Psoas muscle (tissue), 8 donors: Measurements from ENCODE around the gene GNB1L. TPM values are rescaled to one million over a fixed set of nuclear protein-coding genes. Genes with fewer than 3 reads are reported as not detected.

Experiments
- ATAC-seq, 4 donors: fragments of 200-7000 bp; cut with Tn5 transposase; one replicate each; pipeline ENCODE4 v1.9.1; 2020; ENCODE audit warnings: moderate library complexity in 3 of 4, mild to moderate bottlenecking in 2 of 4
- DNase-seq, 2 donors: peaks; one replicate each; pipeline ENCODE4 v3.0.0-alpha.2; 2020
- H3K27ac ChIP-seq: fragments of 200-600 bp; one replicate; pipeline ENCODE4 v1.8.0; 2022
- H3K27me3 ChIP-seq, 3 donors: fragments of 200-600 bp in 1 of 3; one replicate each; pipeline versions ENCODE4 v1.6.1 to v1.8.0; 2013 to 2022; ENCODE audit warnings: low read length in 2 of 3, mild to moderate bottlenecking in 2 of 3, moderate library complexity in 1 of 3; ENCODE audit not compliant: insufficient read depth in 3 of 3
- H3K36me3 ChIP-seq, 2 donors: fragments of 200-600 bp in 1 of 2; one replicate each; pipeline versions ENCODE4 v1.6.1 to v1.8.0; 2013 to 2022; ENCODE audit warnings: low read depth in 1 of 2, mild to moderate bottlenecking in 1 of 2, moderate library complexity in 1 of 2; ENCODE audit not compliant: insufficient read depth in 1 of 2
- H3K4me1 ChIP-seq: fragments of 200-600 bp; one replicate; pipeline ENCODE4 v1.8.0; 2022
- H3K4me3 ChIP-seq: fragments of 200-600 bp; one replicate; pipeline ENCODE4 v1.8.0; 2022; ENCODE audit warnings: mild to moderate bottlenecking
- H3K9me3 ChIP-seq: fragments of 200-600 bp; one replicate; pipeline ENCODE4 v1.8.0; 2022
- WGBS, 3 donors: extraction: QIAGEN DNeasy Blood & Tissue Kit; methylation state at CpG; one replicate each; pipeline versions ENCODE4 v1.1.6 to v1.1.7; 2013; 5-methylcytosine and 5-hydroxymethylcytosine counted together
- intact Hi-C, 2 donors: fragments of 100-400 bp; cut with DNase I; formaldehyde crosslinking; loops; one replicate each; pipeline versions ENCODE4 v1.11.0 to v1.14.2; 2022
- polyA plus RNA-seq, 3 donors: library from polyadenylated mRNA; stranded (reverse); fragments of 200-250 nt; gene quantifications; one replicate each; pipeline ENCODE4 v1.2.3, GENCODE V29; 2013
- total RNA-seq, 4 donors: library from RNA; stranded (reverse); fragmentation: NEBNext Ultra II Directional in 2 of 4; extraction: Animal tissue kit (Norgen Biotek cat#: 25700) in 2 of 4; gene quantifications; one replicate each; pipeline versions ENCODE4 v1.2.1 to v1.2.4, GENCODE V29; 2021 to 2023
- TF ChIP-seq, protein P1 (sequence below): fragments of 200-600 bp; IDR thresholded peaks from one replicate; pipeline ENCODE4 v1.8.0; 2022; ENCODE audit warnings: antibody characterized with exemption
- donor health status: healthy with polysubstance abuse.
- donor health status: DM: no; HTN: no; CAD: no; lungs with moderate emphysema.
- donor health status: Bipolar disorder and iron deficiency.
- donor health status: healthy.
- donor health status: DM: yes; HTN: yes; CAD: no.
- donor health status: DM: no; HTN: no; CAD: no.
- donor health status: DM: no; HTN: no; CAD: no.
- donor health status: DM: yes; HTN: yes; CAD: no.

Gene GNB1L
- total and polyA plus RNA-seq, 7 donors: 1.5 to 7.6 (median 3.3) TPM

DNA sequence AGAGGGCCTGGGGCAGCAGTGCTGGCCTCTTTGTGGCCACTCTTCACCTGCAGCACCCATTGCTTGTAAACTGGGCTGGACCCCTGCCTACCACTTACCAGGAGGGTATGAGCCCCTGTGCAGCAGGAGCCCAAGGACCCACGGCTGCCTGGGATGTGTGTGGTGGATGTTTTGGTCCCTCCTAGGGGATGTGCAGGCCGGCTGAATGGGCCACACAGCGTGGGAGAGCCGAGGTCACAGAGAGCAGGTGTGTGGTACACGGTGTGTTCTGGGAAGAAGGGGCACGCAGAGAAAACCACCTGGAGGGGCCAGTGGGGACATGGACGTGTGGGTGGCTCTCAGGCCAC, 19.3 kb upstream of the GNB1L start:
- no peaks in the 10 kb centered on the region for H3K4me1 ChIP-seq
- no peak for DNase-seq
- no peak overlapping the region for H3K27ac ChIP-seq

DNA sequence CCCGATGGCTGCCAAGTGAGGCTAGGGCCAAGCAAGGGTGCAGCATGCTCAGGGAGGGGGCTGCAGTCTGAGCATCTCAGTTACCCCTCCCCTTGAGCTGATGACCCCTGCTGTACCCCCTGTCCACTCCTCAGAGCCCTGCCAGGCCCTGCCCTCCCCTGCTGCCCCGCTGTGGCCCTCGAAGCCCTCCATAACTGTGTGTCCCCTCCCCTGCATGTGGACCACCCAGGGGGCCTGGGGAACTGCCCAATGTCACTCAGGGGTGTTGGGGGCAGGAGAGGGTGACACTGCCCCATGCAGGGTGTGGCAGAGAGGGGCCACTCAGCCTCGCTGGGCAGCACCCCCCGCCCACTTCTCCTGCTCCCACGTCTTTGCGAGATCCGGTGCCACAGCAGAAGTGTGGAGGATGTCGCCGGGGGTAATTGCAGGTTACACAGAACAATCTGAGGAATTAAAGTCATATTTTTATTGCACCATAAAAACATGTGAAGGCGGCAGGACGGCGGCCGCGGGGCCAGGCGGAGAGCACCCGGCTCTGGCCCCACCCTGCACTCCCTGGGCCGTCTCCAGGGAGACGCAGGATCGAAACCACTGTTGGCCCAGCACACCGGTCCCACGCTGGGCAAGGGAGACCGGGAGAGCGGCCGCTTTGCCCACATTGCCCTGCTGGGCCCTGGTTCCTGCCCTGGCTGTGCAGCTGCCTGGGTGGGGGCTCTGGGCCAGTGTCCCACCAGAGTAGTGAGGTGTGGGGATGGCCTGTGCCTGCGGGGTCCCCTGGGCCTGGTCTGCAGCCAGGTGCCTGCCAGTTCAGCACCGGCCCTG, 18.7 kb upstream of the GNB1L start:
- H3K4me3 ChIP-seq: no peak overlapping the region
- DNase-seq (no peak), ATAC-seq (no peak)
- WGBS, 3 donors: 82 to 88% (median 83%) methylated on average over 26 to 27 of the region's 27 CpGs
- H3K27ac ChIP-seq: no peak overlapping the region
- TF ChIP-seq, protein P1, sequence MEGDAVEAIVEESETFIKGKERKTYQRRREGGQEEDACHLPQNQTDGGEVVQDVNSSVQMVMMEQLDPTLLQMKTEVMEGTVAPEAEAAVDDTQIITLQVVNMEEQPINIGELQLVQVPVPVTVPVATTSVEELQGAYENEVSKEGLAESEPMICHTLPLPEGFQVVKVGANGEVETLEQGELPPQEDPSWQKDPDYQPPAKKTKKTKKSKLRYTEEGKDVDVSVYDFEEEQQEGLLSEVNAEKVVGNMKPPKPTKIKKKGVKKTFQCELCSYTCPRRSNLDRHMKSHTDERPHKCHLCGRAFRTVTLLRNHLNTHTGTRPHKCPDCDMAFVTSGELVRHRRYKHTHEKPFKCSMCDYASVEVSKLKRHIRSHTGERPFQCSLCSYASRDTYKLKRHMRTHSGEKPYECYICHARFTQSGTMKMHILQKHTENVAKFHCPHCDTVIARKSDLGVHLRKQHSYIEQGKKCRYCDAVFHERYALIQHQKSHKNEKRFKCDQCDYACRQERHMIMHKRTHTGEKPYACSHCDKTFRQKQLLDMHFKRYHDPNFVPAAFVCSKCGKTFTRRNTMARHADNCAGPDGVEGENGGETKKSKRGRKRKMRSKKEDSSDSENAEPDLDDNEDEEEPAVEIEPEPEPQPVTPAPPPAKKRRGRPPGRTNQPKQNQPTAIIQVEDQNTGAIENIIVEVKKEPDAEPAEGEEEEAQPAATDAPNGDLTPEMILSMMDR: no peak
- peaks cover 0 to 30% of the 10 kb centered on the region in 2 donors for H3K36me3 ChIP-seq
- H3K27me3 ChIP-seq: no peaks in the 10 kb centered on the region
- intact Hi-C loops: no loop called here
- H3K4me1 ChIP-seq: no peaks in the 10 kb centered on the region
- H3K9me3 ChIP-seq: no peaks in the 10 kb centered on the region

More for the DNA sequence above, 19.3 kb upstream of the GNB1L start:
- 76 to 84% (median 78%) methylated on average over 7 of the region's 7 CpGs for WGBS, 3 donors
- TF ChIP-seq, protein P1: no peak
- H3K27me3 ChIP-seq: no peaks in the 10 kb centered on the region
- intact Hi-C loops: no loop called here
- ATAC-seq: no peak
- no peak overlapping the region for H3K4me3 ChIP-seq
- no peaks in the 10 kb centered on the region for H3K9me3 ChIP-seq
- H3K36me3 ChIP-seq: peaks cover 0 to 34% of the 10 kb centered on the region in 2 donors

DNA sequence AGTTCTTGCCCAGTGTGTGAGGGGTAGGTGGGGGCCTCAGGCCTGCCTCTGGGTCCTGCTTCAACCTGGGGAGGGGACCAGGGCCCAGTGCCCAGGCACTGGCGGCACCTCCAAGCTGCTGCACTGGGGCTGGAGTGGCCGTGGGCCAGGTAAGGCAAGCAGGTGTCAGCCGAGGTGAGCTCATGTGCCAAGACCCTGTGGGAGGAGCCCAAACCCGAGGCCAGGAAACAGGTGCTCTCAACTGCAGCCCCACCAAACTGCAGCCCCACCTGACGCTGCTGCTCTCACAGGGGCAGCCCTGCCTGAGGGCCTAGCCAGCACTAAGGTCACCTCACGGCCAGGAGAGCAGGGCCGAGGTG, 18.1 kb upstream of the GNB1L start:
- H3K36me3 ChIP-seq: peaks cover 0 to 24% of the 10 kb centered on the region in 2 donors
- 45 to 53% (median 47%) methylated on average over 4 to 7 of the region's 7 CpGs for WGBS, 3 donors
- no peaks in the 10 kb centered on the region for H3K4me1 ChIP-seq
- ATAC-seq: peak in 1 of 4 donors; percentile 3
- TF ChIP-seq, protein P1: no peak
- no peak overlapping the region for H3K4me3 ChIP-seq
- DNase-seq: peak; percentile 10 to 50
- no peaks in the 10 kb centered on the region for H3K27me3 ChIP-seq
- no peaks in the 10 kb centered on the region for H3K9me3 ChIP-seq
- no peak overlapping the region for H3K27ac ChIP-seq
- intact Hi-C loops: no loop called here

DNA sequence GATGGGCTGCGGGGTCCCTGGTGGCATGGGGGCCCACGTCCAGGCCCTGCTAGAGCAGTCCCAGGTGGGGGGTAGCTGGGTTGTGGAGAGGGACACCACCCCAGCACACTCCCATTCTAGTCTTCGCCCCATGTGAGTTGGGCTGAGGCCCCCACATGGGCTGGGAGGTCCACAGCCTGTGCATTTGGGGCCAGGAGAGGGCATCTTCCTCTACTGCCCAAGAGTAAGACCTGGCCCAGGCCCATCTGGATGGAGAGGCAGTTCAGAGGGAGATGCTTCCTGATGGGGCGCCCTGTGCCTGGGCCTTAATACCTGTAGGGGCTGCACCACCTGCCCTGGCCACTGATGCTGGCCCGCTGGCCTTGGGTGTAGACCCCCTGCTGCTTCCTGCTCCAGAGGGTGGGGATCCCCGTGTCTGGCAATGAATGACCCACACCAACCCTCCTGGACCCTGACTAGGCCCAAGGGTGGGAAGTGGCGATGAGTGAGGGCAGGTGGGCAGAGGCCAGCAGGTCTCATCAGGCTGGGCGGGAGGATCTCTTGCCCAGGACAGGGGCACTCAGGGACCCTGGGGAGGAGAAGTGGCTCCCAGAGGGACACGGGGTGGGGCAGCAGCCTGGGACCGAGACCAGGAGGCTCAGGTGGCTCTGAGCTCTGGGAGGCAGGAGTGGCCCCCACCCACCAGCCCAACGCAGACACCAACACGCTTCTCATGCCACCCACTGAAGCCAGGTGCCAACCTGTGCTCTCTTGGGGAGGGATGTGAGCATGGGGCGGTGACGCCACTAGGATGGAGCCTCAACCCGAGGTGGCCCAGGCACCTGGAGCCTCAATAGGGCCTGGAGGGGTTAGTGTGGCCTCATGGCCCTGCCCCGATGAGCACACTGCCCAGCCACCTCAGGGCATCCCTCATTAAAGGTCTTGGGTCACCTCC, 17.4 kb upstream of the GNB1L start:
- H3K4me1 ChIP-seq: no peaks in the 10 kb centered on the region
- intact Hi-C loops: no loop called here
- peaks cover 0 to 20% of the 10 kb centered on the region in 2 donors for H3K36me3 ChIP-seq
- DNase-seq (no peak), ATAC-seq (no peak)
- WGBS, 3 donors: 89 to 94% (median 91%) methylated on average over 14 to 16 of the region's 16 CpGs
- H3K9me3 ChIP-seq: no peaks in the 10 kb centered on the region
- no peak overlapping the region for H3K27ac ChIP-seq
- no peaks in the 10 kb centered on the region for H3K27me3 ChIP-seq
- no peak overlapping the region for H3K4me3 ChIP-seq
- TF ChIP-seq, protein P1: no peak
